Measurements from ENCODE around the gene LCORL.

LCORL gene

DNA sequence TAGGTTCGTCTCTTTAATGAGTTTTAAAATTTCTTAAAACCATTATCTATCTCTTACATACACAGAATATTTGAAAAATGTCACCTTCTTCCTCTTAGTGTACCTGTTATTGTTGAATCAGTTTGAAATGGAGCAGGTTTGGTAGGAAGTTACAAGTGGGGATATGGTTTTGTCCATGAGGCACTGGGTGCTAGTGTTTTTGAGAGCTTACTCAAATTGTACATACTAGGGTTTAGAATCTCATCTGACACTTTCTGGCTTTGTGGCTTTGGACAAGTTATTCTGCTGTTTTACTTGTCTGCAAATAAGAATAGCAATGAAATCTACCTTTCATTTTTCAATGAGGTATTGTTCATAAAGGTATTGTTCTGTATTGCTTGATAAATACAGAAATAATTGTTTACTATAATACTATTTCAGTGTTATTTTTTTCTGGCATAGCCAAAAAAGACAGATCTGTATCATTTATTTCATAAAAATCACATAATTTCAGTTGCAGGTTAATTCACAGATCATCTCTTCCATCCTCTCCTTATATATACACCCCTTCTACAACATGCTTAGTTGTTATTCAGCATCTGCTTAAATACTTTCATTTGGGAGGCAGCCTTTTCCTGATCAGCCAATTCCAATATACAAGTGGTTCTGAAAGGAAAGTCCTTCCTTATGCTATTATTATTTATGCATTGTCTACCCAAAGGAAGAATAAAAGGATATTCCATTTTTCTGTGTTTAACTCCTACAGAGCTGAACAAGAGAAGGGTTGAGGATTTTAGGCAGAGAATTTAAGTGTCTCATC, 197.5 kb downstream of the LCORL start:
- DNase-seq = no peak

DNA sequence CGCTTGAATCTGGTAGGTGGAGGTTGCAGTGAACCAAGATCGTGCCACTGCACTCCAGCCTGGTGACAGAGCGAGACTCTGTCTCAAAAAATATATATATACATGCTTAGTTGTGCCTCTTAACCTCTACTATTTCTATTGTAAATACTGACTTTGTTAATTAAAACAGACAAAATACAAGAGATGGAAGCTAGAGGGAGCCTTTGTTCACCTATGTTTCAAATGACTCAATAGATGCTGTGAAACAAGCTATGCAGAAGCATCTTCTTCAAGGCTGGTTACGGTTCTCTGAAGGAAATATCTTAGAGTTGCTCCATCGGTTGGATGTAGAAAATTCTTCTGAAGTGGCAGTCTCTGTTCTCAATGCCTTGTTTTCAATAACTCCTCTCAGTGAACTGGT, 204.5 kb downstream of the LCORL start:
- DNase-seq = peak in 1 of 2 donors; percentile 70

DNA sequence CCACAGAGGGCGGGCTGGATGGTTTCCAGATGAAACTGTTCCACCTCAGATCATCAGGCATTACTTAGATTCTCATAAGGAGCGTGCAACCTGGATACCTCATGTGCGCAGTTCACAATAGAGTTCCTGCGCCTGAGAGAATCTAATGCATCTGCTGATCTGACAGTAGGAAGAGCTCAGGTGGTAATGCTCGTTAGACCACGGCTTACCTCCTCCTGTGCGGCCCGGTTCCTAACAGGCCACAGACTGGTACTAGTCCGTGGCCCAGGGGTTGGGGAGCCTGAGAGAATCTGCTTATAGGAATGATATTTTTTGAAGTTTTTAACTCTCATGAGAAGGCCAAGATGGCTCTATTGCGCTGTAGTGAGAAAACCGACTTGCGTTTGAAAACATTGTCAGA, 205.4 kb downstream of the LCORL start:
- no peak for DNase-seq

DNA sequence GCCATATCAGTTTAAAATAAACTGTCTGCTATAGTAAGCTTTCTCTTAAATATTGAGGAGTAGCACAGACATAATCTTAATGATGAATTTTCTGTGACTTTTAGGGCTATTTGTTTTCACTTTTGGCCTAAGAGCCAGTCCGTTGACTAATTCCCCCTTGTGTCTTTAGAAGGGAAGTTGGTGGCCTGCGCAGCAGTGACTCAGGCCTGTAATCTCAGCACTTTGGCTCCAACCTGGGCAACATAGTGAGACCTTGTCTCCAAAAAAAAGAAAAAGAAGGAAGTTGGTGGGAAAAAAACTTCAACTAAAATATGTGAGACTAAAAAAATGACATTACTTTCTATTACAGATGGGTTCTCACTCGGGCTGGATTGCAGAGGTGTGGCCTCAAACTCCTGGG, 207.4 kb downstream of the LCORL start:
- DNase-seq = peak in 1 of 2 donors; percentile 26

DNA sequence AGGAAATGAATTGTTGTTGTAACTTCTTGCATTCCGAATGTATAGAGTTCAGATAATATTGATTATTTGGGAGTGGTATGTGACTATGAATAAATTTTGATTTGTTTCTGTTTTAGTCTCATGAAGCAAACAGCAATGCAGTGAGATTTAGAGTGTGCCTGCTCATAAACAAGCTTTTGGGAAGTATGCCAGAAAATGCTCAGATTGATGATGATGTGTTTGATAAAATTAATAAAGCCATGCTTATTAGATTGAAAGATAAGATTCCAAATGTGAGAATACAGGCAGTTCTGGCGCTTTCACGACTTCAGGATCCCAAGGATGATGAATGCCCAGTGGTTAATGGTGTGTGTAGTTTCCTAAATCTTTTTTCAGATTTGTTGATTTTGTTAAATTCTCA, 208.8 kb downstream of the LCORL start:
- no peak for DNase-seq

DNA sequence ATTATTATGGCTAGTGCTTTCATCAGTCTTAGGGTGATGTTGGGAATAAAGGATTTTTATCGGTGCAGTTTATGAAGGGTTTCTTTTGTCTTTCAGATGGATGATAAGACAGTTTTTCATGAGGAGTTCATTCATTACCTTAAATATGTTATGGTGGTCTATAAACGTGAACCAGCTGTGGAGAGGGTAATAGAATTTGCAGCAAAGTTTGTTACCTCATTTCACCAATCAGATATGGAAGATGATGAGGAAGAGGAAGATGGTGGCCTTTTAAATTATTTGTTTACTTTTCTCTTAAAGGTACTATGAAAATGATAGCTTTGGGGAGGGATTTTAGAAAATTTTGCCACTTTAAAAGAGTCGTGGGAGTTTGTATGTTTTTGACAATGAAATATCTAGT, 209.4 kb downstream of the LCORL start:
- DNase-seq = no peak

DNA sequence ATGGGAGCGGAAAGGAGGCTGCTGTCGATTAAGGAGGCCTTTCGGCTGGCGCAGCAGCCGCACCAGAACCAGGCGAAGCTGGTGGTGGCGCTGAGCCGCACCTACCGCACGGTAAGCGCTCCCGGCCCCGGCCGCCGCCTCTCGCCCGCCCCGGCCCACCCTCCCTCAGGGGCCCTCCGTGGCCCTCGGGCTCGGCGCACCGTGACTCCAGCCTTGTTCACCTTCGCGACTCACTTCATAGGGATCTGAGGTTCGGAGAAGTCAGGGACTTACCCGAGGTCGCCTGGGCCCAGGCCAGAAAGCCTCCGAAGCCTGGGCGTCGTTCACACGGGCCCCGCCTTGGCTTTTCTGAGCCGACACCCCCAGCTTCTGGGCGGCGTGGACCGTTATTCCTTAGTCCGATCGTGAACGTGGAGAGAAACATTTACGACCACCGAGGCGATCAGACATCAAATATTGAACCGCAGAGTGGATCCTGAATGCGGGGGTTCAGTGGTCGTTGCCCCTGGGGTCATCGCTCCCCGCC, 210.4 kb downstream of the LCORL start:
- DNase-seq = no peak

DNA sequence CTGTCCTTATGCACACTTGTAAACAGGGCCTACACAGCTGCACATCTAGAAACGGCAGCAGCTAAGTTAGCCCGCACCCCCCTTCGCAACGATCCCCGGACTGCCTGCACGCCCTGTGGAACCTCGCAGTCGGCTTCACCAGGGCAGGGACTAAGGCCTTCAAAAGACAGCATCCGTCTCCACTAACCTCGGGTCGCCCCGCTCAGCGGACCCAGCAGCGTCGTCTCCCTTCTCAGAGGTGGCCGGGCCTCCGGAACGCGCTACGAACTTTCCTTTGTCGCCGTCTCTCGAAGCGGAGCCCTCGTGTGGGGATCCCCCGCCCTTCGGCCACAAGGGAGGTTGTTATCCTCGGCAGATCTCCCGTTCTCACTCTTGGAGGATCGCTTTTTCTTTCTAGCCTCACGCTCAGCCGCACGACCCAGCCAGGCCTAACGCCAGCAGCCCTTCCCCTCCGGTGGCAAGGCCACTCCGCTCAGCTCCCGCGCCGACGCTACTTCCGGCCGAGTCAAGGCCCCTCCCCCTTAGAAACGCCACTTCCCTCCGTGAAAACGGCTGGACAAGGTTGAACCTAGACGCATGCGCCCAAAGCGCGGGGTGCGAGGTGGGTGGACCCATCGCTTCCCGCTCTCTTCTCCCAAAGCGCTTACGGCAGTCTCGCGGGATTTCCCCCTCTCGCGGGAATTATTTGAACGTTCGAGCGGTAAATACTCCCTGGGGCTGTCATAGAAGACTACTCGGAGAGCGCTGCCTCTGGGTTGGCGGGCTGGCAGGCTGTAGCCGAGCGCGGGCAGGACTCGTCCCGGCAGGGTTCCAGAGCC, 211.1 kb downstream of the LCORL start, which contains the start of the genes DCAF16 and NCAPG:
Gene DCAF16 (minus strand): TSS at position 498 of the 818 bp plus-strand sequence. CDS start 6,616 bp downstream, outside the sequence.
Gene NCAPG (plus strand): TSS at position 720 of the 818 bp plus-strand sequence. CDS start 99 bp downstream, outside the sequence.
- DNase-seq = peak; percentile 99

DNA sequence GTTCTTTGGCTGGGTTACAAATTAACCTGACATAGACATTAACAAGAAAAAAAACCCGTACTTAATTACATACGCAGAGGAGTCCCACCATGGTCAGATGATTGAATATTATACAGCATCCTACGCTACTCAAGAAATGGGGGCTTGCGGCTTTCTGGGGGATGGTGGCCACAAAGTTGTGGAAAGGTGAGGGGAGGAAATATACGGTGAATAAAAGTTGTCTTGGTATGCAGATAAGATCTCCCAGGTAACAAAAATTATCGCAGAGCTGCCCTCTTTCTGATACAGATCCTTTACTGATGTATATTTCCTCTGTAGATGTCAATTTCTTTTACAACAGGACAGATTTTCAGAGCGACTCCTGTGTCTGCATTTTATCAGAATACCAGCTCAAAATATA, 211.9 kb downstream of the LCORL start:
- peak in 1 of 2 donors; percentile 30 for DNase-seq

DNA sequence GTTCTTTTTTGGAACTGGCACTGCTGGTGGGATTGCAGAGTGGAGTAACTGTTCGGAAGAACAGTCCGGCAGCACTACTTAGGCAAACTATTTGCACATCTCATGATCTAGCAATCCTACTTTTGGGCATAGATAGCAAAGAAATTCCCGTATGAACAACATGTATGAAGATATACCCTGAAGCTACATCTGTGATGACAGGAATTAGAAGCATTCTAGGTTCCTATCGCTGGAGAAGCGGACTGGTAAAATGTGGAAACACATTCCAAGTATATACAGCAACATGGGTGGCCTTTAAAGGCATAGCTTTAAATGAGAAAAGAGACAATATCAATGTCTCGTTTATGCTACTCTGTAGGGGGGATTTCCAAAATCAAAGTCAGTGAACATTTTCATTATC, 214.1 kb downstream of the LCORL start:
- DNase-seq = no peak

DNA sequence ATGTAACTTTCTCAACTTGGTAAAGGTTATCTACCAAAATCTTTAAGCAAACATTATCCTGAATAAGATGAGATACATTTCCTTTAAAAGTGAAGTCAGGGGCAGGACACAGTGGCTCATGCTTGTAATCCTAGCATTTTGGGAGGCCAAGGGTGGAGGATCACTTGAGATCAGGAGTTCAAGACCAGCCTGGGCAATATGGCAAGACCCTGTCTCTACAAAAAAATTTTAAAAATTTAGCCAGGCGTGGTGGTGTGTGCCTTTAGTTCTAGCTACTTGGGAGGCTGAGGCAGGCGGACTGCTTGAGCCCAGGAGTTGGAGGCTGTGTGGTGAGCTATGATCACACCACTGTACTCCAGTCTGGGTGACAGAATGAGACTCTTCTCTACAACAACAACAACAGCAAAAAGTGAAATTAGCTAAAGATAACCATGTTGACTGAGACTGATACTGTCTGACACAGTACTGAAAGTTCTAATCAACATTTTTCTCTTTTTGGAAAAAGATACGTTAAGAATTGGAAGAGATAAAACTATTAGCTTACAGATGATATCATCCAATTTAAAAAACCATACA, 215.9 kb downstream of the LCORL start:
- DNase-seq = no peak

DNA sequence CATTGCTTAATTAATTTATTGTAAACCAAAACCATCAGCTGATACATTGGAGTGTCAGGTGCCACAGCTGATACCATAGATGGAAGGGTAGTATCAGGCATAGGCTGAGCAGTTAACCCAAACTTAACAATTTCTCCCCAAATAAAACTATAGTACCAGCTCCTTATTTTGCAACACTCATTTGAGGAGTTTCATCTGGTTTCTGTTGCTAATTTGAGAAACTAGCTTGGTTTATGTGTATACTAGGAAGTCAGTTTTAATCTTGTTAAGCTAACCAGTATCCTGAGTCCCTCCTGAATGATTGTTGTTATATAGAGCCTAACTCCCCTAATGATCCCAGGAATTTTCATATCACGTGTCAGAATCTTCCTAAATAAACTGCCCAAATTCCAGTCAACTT, 223.7 kb downstream of the LCORL start:
- no peak for DNase-seq

DNA sequence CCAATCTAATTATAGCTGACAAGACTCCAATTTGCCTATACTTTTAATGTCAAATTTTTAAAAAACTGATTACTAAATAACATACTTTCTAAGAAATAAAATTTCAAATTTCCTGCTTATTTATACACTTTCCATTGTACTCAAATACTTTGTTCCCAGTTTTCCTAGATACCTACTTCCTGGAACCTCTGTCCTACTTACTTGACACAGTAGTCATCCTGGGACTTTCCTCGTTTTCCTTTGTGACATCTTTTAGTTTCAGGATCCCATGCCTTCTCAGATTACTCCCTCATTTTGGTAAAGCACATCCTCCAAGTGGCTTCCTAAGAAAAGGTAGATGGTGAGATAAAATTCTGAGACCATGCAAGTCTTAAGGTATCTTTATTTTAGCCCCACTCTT, 226.8 kb downstream of the LCORL start:
- no peak for DNase-seq

All from CD4-positive, alpha-beta T cell treated with Interferon alpha-2 for 1 hour (primary cell).